ENCODE data around the gene ELMO1.

- TF ChIP-seq CTCF (IDR thresholded peaks at IDR 0.05; ENCODE audit: low read depth, low read length, poor library complexity, severe bottlenecking): no peak
- TF ChIP-seq EZH2phosphoT487 (IDR thresholded peaks at IDR 0.05; ENCODE audit: borderline replicate concordance, low read length): no peak
Measured at GRCh38 chr7:37409461-37409860, 39.2 kb downstream of the ELMO1 start.
